Measurements from ENCODE around the gene F11R. TPM values are rescaled to one million over a fixed set of nuclear protein-coding genes. Genes with fewer than 3 reads are reported as not detected.

Gene F11R
- total RNA-seq, 1 donor from 2014 or later, result 269 TPM

DNA sequence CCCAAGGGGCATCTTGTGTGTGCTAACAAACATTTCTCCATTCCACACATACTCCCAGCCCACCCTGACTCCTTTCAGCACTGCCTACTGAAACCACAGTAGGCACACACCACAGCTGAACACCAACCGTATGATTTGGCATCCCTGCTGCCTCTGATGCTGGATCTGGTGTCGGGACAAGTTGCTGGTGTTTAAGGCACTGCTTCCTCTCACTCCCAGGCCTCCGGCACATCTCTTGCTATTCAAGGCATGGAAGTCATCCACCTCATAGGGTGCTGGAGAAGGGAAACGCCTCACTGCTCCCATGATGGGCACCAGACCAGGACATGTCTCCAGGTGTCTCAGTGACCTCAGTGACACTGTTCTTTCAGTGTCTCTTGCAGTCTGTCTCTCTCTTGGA, 64.0 kb downstream of the F11R start:
- no peak overlapping the region for H3K4me3 ChIP-seq (ENCODE audit: low read depth, low read length)
- H3K27me3 ChIP-seq (ENCODE audit: control insufficient read depth, insufficient read depth, low read length), result no peaks in the 10 kb centered on the region
- DNase-seq (ENCODE audit: low read depth) (no peak), FAIRE-seq (peak; percentile 76)
- TF ChIP-seq, protein P1, sequence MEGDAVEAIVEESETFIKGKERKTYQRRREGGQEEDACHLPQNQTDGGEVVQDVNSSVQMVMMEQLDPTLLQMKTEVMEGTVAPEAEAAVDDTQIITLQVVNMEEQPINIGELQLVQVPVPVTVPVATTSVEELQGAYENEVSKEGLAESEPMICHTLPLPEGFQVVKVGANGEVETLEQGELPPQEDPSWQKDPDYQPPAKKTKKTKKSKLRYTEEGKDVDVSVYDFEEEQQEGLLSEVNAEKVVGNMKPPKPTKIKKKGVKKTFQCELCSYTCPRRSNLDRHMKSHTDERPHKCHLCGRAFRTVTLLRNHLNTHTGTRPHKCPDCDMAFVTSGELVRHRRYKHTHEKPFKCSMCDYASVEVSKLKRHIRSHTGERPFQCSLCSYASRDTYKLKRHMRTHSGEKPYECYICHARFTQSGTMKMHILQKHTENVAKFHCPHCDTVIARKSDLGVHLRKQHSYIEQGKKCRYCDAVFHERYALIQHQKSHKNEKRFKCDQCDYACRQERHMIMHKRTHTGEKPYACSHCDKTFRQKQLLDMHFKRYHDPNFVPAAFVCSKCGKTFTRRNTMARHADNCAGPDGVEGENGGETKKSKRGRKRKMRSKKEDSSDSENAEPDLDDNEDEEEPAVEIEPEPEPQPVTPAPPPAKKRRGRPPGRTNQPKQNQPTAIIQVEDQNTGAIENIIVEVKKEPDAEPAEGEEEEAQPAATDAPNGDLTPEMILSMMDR (IDR thresholded peaks at IDR 0.05; ENCODE audit: insufficient read depth, low read length, severe bottlenecking), result no peak
- H3K36me3 ChIP-seq (ENCODE audit: control insufficient read depth, insufficient read depth, low read length), result no peaks in the 10 kb centered on the region

DNA sequence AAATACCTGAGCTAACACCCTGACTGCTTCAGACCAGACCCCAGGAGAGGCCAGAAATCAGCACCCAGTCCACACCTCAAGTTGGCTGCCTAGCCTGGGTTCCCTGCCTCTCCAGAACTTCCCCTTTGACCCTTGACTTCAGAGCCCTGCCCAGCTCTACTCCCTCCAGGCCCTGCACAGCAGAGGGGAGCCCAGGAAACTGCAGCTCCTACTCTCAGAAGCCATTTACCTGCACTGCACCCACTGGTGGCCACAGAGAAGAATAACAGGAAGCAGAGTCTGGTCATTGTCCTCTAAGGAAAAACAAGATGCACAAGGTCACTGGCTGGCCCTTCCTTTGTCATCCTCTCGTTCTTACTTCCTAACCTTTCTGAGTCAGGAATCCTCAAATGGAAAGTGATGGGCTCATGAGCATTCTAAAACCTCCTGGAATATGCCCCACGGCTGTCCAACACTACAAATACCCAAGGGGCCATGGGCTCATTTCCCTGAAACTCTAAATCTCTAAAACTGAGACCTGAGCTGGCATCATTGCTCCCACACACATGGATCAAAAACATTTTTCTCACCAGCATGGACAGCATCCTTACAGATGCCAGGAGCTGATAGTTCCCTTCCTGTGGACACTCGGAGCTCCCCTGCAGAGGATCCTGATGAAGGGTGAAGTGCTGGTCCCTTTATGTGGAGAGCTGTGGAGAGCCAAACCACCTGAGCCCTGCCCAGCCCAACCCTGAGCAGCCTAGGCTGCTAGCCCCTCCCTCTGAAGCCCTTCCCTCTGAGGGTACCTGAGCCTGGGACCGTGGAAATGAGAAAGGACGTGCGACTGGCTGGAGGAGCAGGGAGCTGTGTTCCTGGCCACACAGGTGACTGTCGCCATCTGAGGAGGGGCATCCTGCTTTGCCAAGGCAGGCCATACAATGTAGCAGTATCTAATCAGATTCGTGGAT, 66.5 kb downstream of the F11R start, which contains the start of gene ITLN2:
Gene ITLN2, minus strand, starts transcription at position 652 of the 947 bp plus-strand sequence. Its CDS starts 68 bp downstream, at position 584.
- FAIRE-seq (no peak), DNase-seq (ENCODE audit: low read depth) (peak; percentile 47)
- Histone ChIP-seq H3K27me3 (ENCODE audit: control insufficient read depth, insufficient read depth, low read length) (no peaks in the 10 kb centered on the region), H3K36me3 (ENCODE audit: control insufficient read depth, insufficient read depth, low read length) (no peaks in the 10 kb centered on the region), H3K4me3 (ENCODE audit: low read depth, low read length) (no peak within 1 kb of the TSS)
- TF ChIP-seq, protein P1 (IDR thresholded peaks at IDR 0.05; ENCODE audit: insufficient read depth, low read length, severe bottlenecking), result peak; percentile 82

- TF ChIP-seq, protein P1 (IDR thresholded peaks at IDR 0.05; ENCODE audit: insufficient read depth, low read length, severe bottlenecking), result no peak
- DNase-seq (ENCODE audit: low read depth) (no peak), FAIRE-seq (no peak)
- no peak overlapping the region for H3K4me3 ChIP-seq (ENCODE audit: low read depth, low read length)
- no peaks in the 10 kb centered on the region for H3K36me3 ChIP-seq (ENCODE audit: control insufficient read depth, insufficient read depth, low read length)
- no peaks in the 10 kb centered on the region for H3K27me3 ChIP-seq (ENCODE audit: control insufficient read depth, insufficient read depth, low read length)
Observed at GRCh38 chr1:160953030-160953429, 67.9 kb downstream of the F11R start.

- peak; percentile 79 for DNase-seq (ENCODE audit: low read depth)
- TF ChIP-seq, protein P1 (IDR thresholded peaks at IDR 0.05; ENCODE audit: insufficient read depth, low read length, severe bottlenecking), result no peak
- Histone ChIP-seq H3K36me3 (ENCODE audit: control insufficient read depth, insufficient read depth, low read length) (no peaks in the 10 kb centered on the region), H3K4me3 (ENCODE audit: low read depth, low read length) (no peak overlapping the region), H3K27me3 (ENCODE audit: control insufficient read depth, insufficient read depth, low read length) (no peaks in the 10 kb centered on the region)
- no peak for FAIRE-seq
Observed at GRCh38 chr1:160952129-160952510, 68.8 kb downstream of the F11R start.

DNA sequence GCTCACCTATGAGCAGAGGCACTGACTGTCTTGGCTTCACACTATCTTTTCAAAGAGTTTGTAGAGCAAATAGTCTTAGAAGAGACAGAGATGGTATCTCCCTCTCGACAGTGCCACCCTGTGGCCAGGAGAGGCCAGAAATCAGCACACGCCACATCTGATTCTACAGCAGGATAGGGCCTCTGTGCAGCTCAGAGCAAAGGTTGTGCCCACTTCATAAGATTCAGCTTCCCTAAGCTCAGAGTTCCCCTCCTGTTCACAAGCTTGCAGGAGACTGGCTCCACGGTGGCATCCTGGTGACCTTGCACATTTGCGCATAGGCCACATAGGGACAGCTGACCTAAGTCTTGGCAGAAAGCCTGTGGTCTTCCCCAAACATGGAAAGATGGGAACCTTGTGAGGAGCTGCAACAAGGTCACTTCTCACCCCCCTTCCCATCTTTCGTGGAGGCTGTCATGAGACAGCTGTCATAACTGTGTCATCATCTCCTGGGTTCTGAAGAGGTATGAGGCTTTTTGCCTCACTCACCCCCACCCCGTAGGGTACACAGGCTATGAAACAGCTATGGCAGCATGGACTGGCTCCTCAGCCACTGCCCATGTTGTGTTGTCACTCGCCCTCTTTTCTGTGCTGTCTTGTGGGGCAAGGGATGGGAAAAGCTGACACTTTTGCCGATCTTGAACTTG, 69.4 kb downstream of the F11R start:
- FAIRE-seq, result peak; percentile 75
- TF ChIP-seq, protein P1 (IDR thresholded peaks at IDR 0.05; ENCODE audit: insufficient read depth, low read length, severe bottlenecking), result peak; percentile 79
- no peak overlapping the region for H3K4me3 ChIP-seq (ENCODE audit: low read depth, low read length)
- peak; percentile 60 for DNase-seq (ENCODE audit: low read depth)
- H3K36me3 ChIP-seq (ENCODE audit: control insufficient read depth, insufficient read depth, low read length), result no peaks in the 10 kb centered on the region
- H3K27me3 ChIP-seq (ENCODE audit: control insufficient read depth, insufficient read depth, low read length), result no peaks in the 10 kb centered on the region

All from bronchial epithelial cell (primary cell).